IMR-90 (cell line): ENCODE measurements around the gene CPNE4. TPM values are rescaled to one million over a fixed set of nuclear protein-coding genes. Genes with fewer than 3 reads are reported as not detected.

ENCODE experiments used
- ATAC-seq: fragments of 200-7000 bp; cut with Tn5 transposase; 2 replicates; pipeline ENCODE4 v1.9.1; 2020; ENCODE audit warnings: low read depth, mild to moderate bottlenecking, moderate library complexity
- BruUV-seq: library from RNA; stranded (reverse); fragments of 400-500 nt; replicated peaks from 2 replicates; lab custom pipeline; 2021; lab: Mats Ljungman, UMichigan
- CTCF ChIA-PET: fragments of 300-600 bp; formaldehyde crosslinking; extraction: SDS; loops from one replicate; lab custom pipeline; 2021; ENCODE audit warnings: antibody characterized with exemption; lab: Yijun Ruan, JAX
- POLR2A ChIA-PET: fragments of 300-600 bp; sonication (Branson Sonifier 250); formaldehyde crosslinking; loops from one replicate; lab custom pipeline; 2022; ENCODE audit warnings: antibody characterized with exemption; ENCODE audit not compliant: unreplicated experiment; lab: Charles Lee
- DNase-seq: peaks from one replicate; pipeline ENCODE4 v3.0.0; 2013
- H2AFZ ChIP-seq: replicated peaks from 2 replicates; pipeline ENCODE3; 2013; ENCODE audit warnings: low read length, mild to moderate bottlenecking; ENCODE audit not compliant: poor library complexity
- H2AK5ac ChIP-seq: 2 replicates; pipeline ENCODE4 v1.6.1; 2013; ENCODE audit warnings: low read depth, low read length, inconsistent platforms
- H2AK9ac ChIP-seq: replicated peaks from 2 replicates; pipeline ENCODE3; 2013; ENCODE audit warnings: mild to moderate bottlenecking, low read depth, low read length, moderate library complexity; ENCODE audit not compliant: poor library complexity
- H2BK120ac ChIP-seq: 2 replicates; pipeline ENCODE4 v1.6.1; 2013; ENCODE audit warnings: low read depth, low read length, inconsistent platforms
- H2BK15ac ChIP-seq: 3 replicates; pipeline ENCODE4 v1.6.1; 2013; ENCODE audit warnings: low read depth, low read length, inconsistent platforms
- H2BK20ac ChIP-seq: 2 replicates; pipeline ENCODE4 v1.6.1; 2013; ENCODE audit warnings: low read depth, mild to moderate bottlenecking, inconsistent platforms, low read length, moderate library complexity
- H2BK5ac ChIP-seq: 2 replicates; pipeline ENCODE4 v1.6.1; 2013; ENCODE audit warnings: mild to moderate bottlenecking, low read depth, low read length, inconsistent platforms; ENCODE audit not compliant: poor library complexity, severe bottlenecking
- H3K14ac ChIP-seq: replicated peaks from 2 replicates; pipeline ENCODE4 v1.6.1; 2013; ENCODE audit warnings: low read depth, low read length, inconsistent platforms
- H3K18ac ChIP-seq: 2 replicates; pipeline ENCODE4 v1.6.1; 2013; ENCODE audit warnings: low read depth, low read length, control low read depth
- H3K23ac ChIP-seq: 2 replicates; pipeline ENCODE4 v1.6.1; 2013; ENCODE audit warnings: low read depth, low read length, inconsistent platforms
- H3K27ac ChIP-seq: 2 replicates; pipeline ENCODE4 v1.5.1; 2013; ENCODE audit warnings: mild to moderate bottlenecking, control low read depth, low read length; ENCODE audit not compliant: insufficient read depth
- H3K27me3 ChIP-seq: 2 replicates; pipeline ENCODE4 v1.6.1; 2013; ENCODE audit warnings: low read length; ENCODE audit not compliant: control insufficient read depth, insufficient read depth
- H3K36me3 ChIP-seq: 2 replicates; pipeline ENCODE4 v1.6.1; 2013; ENCODE audit warnings: low read length, mixed read lengths; ENCODE audit not compliant: control insufficient read depth, insufficient read depth
- H3K4ac ChIP-seq: 2 replicates; pipeline ENCODE4 v1.6.1; 2013; ENCODE audit warnings: low read depth, low read length, inconsistent platforms
- H3K4me1 ChIP-seq: 2 replicates; pipeline ENCODE4 v1.6.1; 2013; ENCODE audit warnings: low read length, mixed read lengths; ENCODE audit not compliant: control insufficient read depth, insufficient read depth
- H3K4me2 ChIP-seq: 2 replicates; pipeline ENCODE4 v1.6.1; 2013; ENCODE audit warnings: low read depth, mild to moderate bottlenecking, control low read depth, low read length, moderate library complexity
- H3K4me3 ChIP-seq: 2 replicates; pipeline ENCODE4 v1.5.1; 2013; ENCODE audit warnings: low read depth, mild to moderate bottlenecking, control low read depth, low read length, moderate library complexity; ENCODE audit not compliant: insufficient read depth
- H3K56ac ChIP-seq: 2 replicates; pipeline ENCODE4 v1.6.1; 2013; ENCODE audit warnings: low read length, inconsistent platforms; ENCODE audit not compliant: insufficient read depth; ENCODE audit errors: extremely low read depth
- H3K79me1 ChIP-seq, 2 experiments: 2 replicates each; pipeline ENCODE4 v1.6.1; 2013; ENCODE audit warnings: low read length in 2 of 2, inconsistent platforms in 1 of 2, low read depth in 1 of 2
- H3K9ac ChIP-seq: 2 replicates; pipeline ENCODE4 v1.6.1; 2013; ENCODE audit warnings: low read depth, low read length, control low read depth
- H3K9me1 ChIP-seq: 2 replicates; pipeline ENCODE4 v1.6.1; 2013; ENCODE audit warnings: low read length, inconsistent platforms; ENCODE audit not compliant: insufficient read depth
- H3K9me3 ChIP-seq: 2 replicates; pipeline ENCODE4 v1.6.1; 2013; ENCODE audit warnings: low read length; ENCODE audit not compliant: control insufficient read depth, insufficient read depth
- H4K20me1 ChIP-seq: 2 replicates; pipeline ENCODE4 v1.6.1; 2013; ENCODE audit warnings: low read length, inconsistent platforms; ENCODE audit not compliant: insufficient read depth
- H4K5ac ChIP-seq: 2 replicates; pipeline ENCODE4 v1.6.1; 2013; ENCODE audit warnings: mild to moderate bottlenecking, low read depth, low read length, control low read depth
- H4K8ac ChIP-seq, 2 experiments: 2 replicates each; pipeline ENCODE4 v1.6.1; 2013; ENCODE audit warnings: low read depth in 2 of 2, low read length in 2 of 2, control low read depth in 1 of 2, inconsistent platforms in 1 of 2
- H4K91ac ChIP-seq: 2 replicates; pipeline ENCODE4 v1.6.1; 2013; ENCODE audit warnings: low read depth, low read length, inconsistent platforms; ENCODE audit not compliant: insufficient read depth
- BHLHE40 ChIP-seq: fragments of 150-350 bp; IDR thresholded peaks from 2 replicates; pipeline ENCODE4 v1.6.1; 2016; ENCODE audit warnings: mild to moderate bottlenecking, low read depth, low read length
- CEBPB ChIP-seq: IDR thresholded peaks from 2 replicates; pipeline ENCODE4 v1.6.1; 2012; ENCODE audit warnings: low read depth, low read length, improper control_type of control experiment
- CTCF ChIP-seq: conservative IDR thresholded peaks from 2 replicates; pipeline ENCODE4 v1.5.1; 2012; ENCODE audit warnings: mild to moderate bottlenecking, low read depth, low read length, improper control_type of control experiment
- MAFK ChIP-seq: IDR thresholded peaks from 2 replicates; pipeline ENCODE4 v1.6.1; 2012; ENCODE audit warnings: low read depth, low read length, improper control_type of control experiment
- MAZ ChIP-seq: IDR thresholded peaks from 2 replicates; pipeline ENCODE4 v1.6.1; 2012; ENCODE audit warnings: low read depth, mild to moderate bottlenecking, low read length, improper control_type of control experiment, moderate library complexity, borderline replicate concordance
- MXI1 ChIP-seq: IDR thresholded peaks from 2 replicates; pipeline ENCODE4 v1.6.1; 2012; ENCODE audit warnings: low read depth, mild to moderate bottlenecking, low read length, moderate library complexity, borderline replicate concordance
- NFE2L2 ChIP-seq: fragments of 150-350 bp; IDR thresholded peaks from 2 replicates; pipeline ENCODE4 v1.6.1; 2016; ENCODE audit warnings: low read depth, mild to moderate bottlenecking, low read length
- POLR2A ChIP-seq: IDR thresholded peaks from 2 replicates; pipeline ENCODE4 v1.6.1; 2012; ENCODE audit warnings: mild to moderate bottlenecking, low read depth, low read length
- RCOR1 ChIP-seq: IDR thresholded peaks from 2 replicates; pipeline ENCODE4 v1.6.1; 2012; ENCODE audit warnings: mild to moderate bottlenecking, low read length, improper control_type of control experiment; ENCODE audit not compliant: insufficient replicate concordance
- RFX5 ChIP-seq: IDR thresholded peaks from 2 replicates; pipeline ENCODE4 v1.8.0; 2012; ENCODE audit warnings: low read depth, mild to moderate bottlenecking, low read length, moderate library complexity
- SMC3 ChIP-seq: fragments of 150-350 bp; IDR thresholded peaks from 2 replicates; pipeline ENCODE4 v1.6.1; 2016; ENCODE audit warnings: low read depth, mild to moderate bottlenecking, antibody characterized with exemption, low read length, moderate library complexity
- dilution Hi-C: fragments of 300-500 bp; cut with HindIII; formaldehyde crosslinking; loops from one replicate; pipeline ENCODE4 v1.14.3; 2018; ENCODE audit warnings: low sequenced_read_pairs; ENCODE audit not compliant: unreplicated experiment
- in situ Hi-C: fragments of 300-500 bp; cut with MboI; formaldehyde crosslinking; loops from 3 replicates; pipeline ENCODE4 v1.14.3; 2019; ENCODE audit warnings: low sequenced_read_pairs, inconsistent platforms, mixed read lengths
- intact Hi-C: fragments of 100-400 bp; cut with micrococcal nuclease; formaldehyde crosslinking; loops from 2 replicates; pipeline ENCODE4 v1.10.0; 2022
- polyA plus RNA-seq, 3 experiments: library from polyadenylated mRNA; depleted of rRNA; stranded (reverse); fragments of >200 nt; gene quantifications; 2 replicates each; pipeline ENCODE4 v1.2.3, GENCODE V29; 2012; ENCODE audit warnings: low replicate concordance in 1 of 3
- total RNA-seq: library from RNA; depleted of rRNA; stranded (reverse); fragments of >200 nt; gene quantifications from 2 replicates; pipeline ENCODE4 v1.2.3, GENCODE V29; 2012

CPNE4 gene
- total and polyA plus RNA-seq, 2 of the 4 experiments (the other 2 are of a cell fraction) = not detected

DNA sequence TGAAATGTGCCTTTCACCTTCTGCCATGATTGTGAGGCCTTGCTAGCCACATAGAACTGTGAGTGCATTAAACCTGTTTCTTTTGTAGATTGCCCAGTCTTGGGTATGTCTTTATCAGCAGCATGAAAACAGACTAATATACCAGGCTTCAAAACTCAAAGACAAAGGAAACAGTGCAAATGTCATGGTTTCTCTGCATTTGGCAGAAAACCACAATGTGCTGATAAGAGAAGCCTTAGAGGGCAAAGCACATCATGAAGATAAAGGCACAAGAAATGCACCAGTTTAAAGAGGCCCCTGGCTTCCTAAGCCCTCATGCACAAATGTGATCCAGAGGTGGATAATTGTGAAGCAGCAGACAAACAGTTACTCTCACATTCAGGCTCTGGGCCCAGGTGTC lies 259.2 kb downstream of the CPNE4 start:
- no peak overlapping the region for H3K9ac ChIP-seq
- BruUV-seq = no TSS peak
- H3K23ac ChIP-seq = no peak overlapping the region

More for the DNA sequence above, 259.2 kb downstream of the CPNE4 start:
- POLR2A ChIA-PET = no interaction called here
- H2BK120ac ChIP-seq = no peak overlapping the region
- no peak overlapping the region for H3K4me2 ChIP-seq
- H2AK9ac ChIP-seq = no peak overlapping the region
- no peak for DNase-seq
- no peaks in the 10 kb centered on the region for H3K27me3 ChIP-seq
- no peak overlapping the region for H3K4me3 ChIP-seq
- no peaks in the 10 kb centered on the region for H3K36me3 ChIP-seq
- no peak overlapping the region for H2BK5ac ChIP-seq
- dilution Hi-C loops = loop anchor here (25.0 kb wide), 1 partner anchor 237 kb away; no protein-coding TSS in a partner anchor
- no peak overlapping the region for H4K8ac ChIP-seq
- H3K79me1 ChIP-seq = no peaks in the 10 kb centered on the region
- no peak overlapping the region for H2BK20ac ChIP-seq
- no peak overlapping the region for H3K14ac ChIP-seq
- CTCF ChIA-PET = no interaction called here
- H2AFZ ChIP-seq = no peak overlapping the region
- H3K9me1 ChIP-seq = no peaks in the 10 kb centered on the region
- no peak overlapping the region for H4K5ac ChIP-seq
- intact Hi-C loops = no loop called here
- ATAC-seq = no peak
- no peak overlapping the region for H3K18ac ChIP-seq
- no peak for TF ChIP-seq POLR2A
- no peak for TF ChIP-seq CEBPB
- no peak for TF ChIP-seq SMC3
- TF ChIP-seq MAFK = no peak
- no peak for TF ChIP-seq NFE2L2
- no peak for TF ChIP-seq BHLHE40
- TF ChIP-seq CTCF = no peak
- TF ChIP-seq MAZ = no peak
- TF ChIP-seq MXI1 = no peak
- TF ChIP-seq RFX5 = no peak
- TF ChIP-seq RCOR1 = no peak
- H4K91ac ChIP-seq = no peak overlapping the region
- no peak overlapping the region for H2BK15ac ChIP-seq
- no peak overlapping the region for H3K56ac ChIP-seq
- H3K4me1 ChIP-seq = no peaks in the 10 kb centered on the region
- H3K9me3 ChIP-seq = no peaks in the 10 kb centered on the region
- no peak overlapping the region for H3K27ac ChIP-seq
- H4K20me1 ChIP-seq = no peaks in the 10 kb centered on the region
- no peak overlapping the region for H3K4ac ChIP-seq
- in situ Hi-C loops = loop anchor here (25.0 kb wide), 1 partner anchor 412 kb away; no protein-coding TSS in a partner anchor
- H2AK5ac ChIP-seq = no peak overlapping the region
